Fibroblast of the aortic adventitia (primary cell): ENCODE data around the gene ROR1. TPM values are rescaled to one million over a fixed set of nuclear protein-coding genes. Genes with fewer than 3 reads are reported as not detected.

ENCODE experiments used
- DNase-seq: peaks from one replicate; pipeline ENCODE4 v3.0.0-alpha.2; 2010; ENCODE audit warnings: low read depth
- H3K4me3 ChIP-seq: 2 replicates; pipeline ENCODE4 v1.5.1; 2011; ENCODE audit warnings: low read depth, mild to moderate bottlenecking, control low read depth, low read length, moderate library complexity
- CTCF ChIP-seq: IDR thresholded peaks from 2 replicates; pipeline ENCODE4 v1.5.1; 2011; ENCODE audit warnings: mild to moderate bottlenecking, low read length, control low read depth, inconsistent platforms; ENCODE audit not compliant: insufficient read depth
- total RNA-seq: library from RNA; depleted of rRNA; stranded (reverse); fragments of >200 nt; gene quantifications from 2 replicates; pipeline ENCODE4 v1.2.3, GENCODE V29; 2012; ENCODE audit warnings: low replicate concordance

Gene ROR1
- total RNA-seq, 1 donor, result 18.8 TPM

- no peak for TF ChIP-seq CTCF
- peak; percentile 52 for DNase-seq
- H3K4me3 ChIP-seq, result peak overlapping the region; percentile 82
Observed at GRCh38 chr1:63774617-63775417, 1.0 kb downstream of the ROR1 start.

GRCh38 chr1:63775418-63776127 lies 1.8 kb downstream of the ROR1 start:
- H3K4me3 ChIP-seq, result peak overlapping the region; percentile 82
- TF ChIP-seq CTCF, result no peak
- peak; percentile 34 for DNase-seq

GRCh38 chr1:63777286-63777685 lies 3.5 kb downstream of the ROR1 start:
- TF ChIP-seq CTCF, result peak; percentile 13

GRCh38 chr1:63777965-63778880 lies 4.4 kb downstream of the ROR1 start:
- no peak for DNase-seq
- TF ChIP-seq CTCF, result no peak
- H3K4me3 ChIP-seq, result no peak overlapping the region

More at GRCh38 chr1:63777286-63777685, 3.5 kb downstream of the ROR1 start:
- no peak overlapping the region for H3K4me3 ChIP-seq
- no peak for DNase-seq

GRCh38 chr1:63779338-63780211 lies 5.8 kb downstream of the ROR1 start:
- H3K4me3 ChIP-seq, result no peak overlapping the region
- DNase-seq, result peak; percentile 66
- TF ChIP-seq CTCF, result no peak
